Pancreas (tissue), 10 donors: Measurements from ENCODE around the gene PRDM15. TPM values are rescaled to one million over a fixed set of nuclear protein-coding genes. Genes with fewer than 3 reads are reported as not detected.
A peak's percentile ranks its signal among the peaks of the same experiment; 100 is the strongest.

ENCODE experiments used
- ATAC-seq, 4 donors: fragments of 200-7000 bp; cut with Tn5 transposase; one replicate each; pipeline versions ENCODE4 v1.8.0 to v1.9.1; 2020; ENCODE audit warnings: mild to moderate bottlenecking in 4 of 4, moderate library complexity in 4 of 4
- DNase-seq, 6 donors: peaks; one replicate each; pipeline ENCODE4 v3.0.0-alpha.2; 2020
- FAIRE-seq: peaks from 2 replicates; lab custom pipeline; 2012; peaks lifted over from hg19 to GRCh38; lab: Jason Lieb, UNC
- H3K27ac ChIP-seq, 4 donors: fragments of 200-600 bp; sonication (generic); 1 replicate in 3 of 4; 2 replicates in 1 of 4; pipeline versions ENCODE4 v1.5.0 to v1.8.0; 2020
- H3K27me3 ChIP-seq, 4 donors: fragments of 200-600 bp; one replicate each; pipeline ENCODE4 v1.8.0; 2021
- H3K36me3 ChIP-seq, 3 donors: fragments of 200-600 bp; sonication (generic) in 1 of 3; one replicate each; pipeline versions ENCODE4 v1.5.0 to v1.8.0; 2020 to 2021
- H3K4me1 ChIP-seq, 3 donors: fragments of 200-600 bp; one replicate each; pipeline ENCODE4 v1.8.0; 2021
- H3K4me3 ChIP-seq, 4 donors: fragments of 200-600 bp; sonication (generic) in 2 of 4; one replicate each; pipeline versions ENCODE4 v1.5.0 to v1.8.0; 2020 to 2021
- H3K9me3 ChIP-seq, 4 donors: fragments of 200-600 bp; one replicate each; pipeline ENCODE4 v1.8.0; 2021
- WGBS, 2 donors: extraction: QIAGEN DNeasy Blood & Tissue Kit; methylation state at CpG; one replicate each; pipeline ENCODE4 v1.1.7; 2013; 5-methylcytosine and 5-hydroxymethylcytosine counted together
- intact Hi-C, 3 donors: fragments of 100-400 bp; cut with DNase I; formaldehyde crosslinking; loops; one replicate each; pipeline versions ENCODE4 v1.11.1 to v1.14.2; 2022
- polyA plus RNA-seq, 2 donors: library from polyadenylated mRNA; stranded (reverse); fragments of 200-250 nt; gene quantifications; one replicate each; pipeline ENCODE4 v1.2.3, GENCODE V29; 2013
- total RNA-seq, 6 donors: library from RNA; stranded (reverse); fragmentation: NEBNext Ultra II Directional in 4 of 6; extraction: Animal tissue kit (Norgen Biotek cat#: 25700) in 4 of 6; gene quantifications; one replicate each; pipeline versions ENCODE4 v1.2.1 to v1.2.4, GENCODE V29; 2021 to 2023
- TF ChIP-seq, protein P1 (sequence below), 4 donors: fragments of 200-600 bp; sonication (generic) in 3 of 4; IDR thresholded peaks; one replicate each; pipeline versions ENCODE4 v1.5.0 to v1.8.0; 2021; ENCODE audit warnings: antibody characterized with exemption in 4 of 4
- donor health status: healthy with polysubstance abuse.
- donor health status: DM: no; HTN: no; CAD: no; lungs with moderate emphysema.
- donor health status: DM: no; HTN: no; CAD: no.
- donor health status: control.
- donor health status: control.
- donor health status: Bipolar disorder and iron deficiency.
- donor health status: DM: yes; HTN: yes; CAD: no.
- donor health status: DM: no; HTN: no; CAD: no.
- donor health status: DM: no; HTN: no; CAD: no.
- donor health status: DM: yes; HTN: yes; CAD: no.

PRDM15 gene
- total and polyA plus RNA-seq, 8 donors = 1.6 to 3.9 (median 3.4) TPM

DNA sequence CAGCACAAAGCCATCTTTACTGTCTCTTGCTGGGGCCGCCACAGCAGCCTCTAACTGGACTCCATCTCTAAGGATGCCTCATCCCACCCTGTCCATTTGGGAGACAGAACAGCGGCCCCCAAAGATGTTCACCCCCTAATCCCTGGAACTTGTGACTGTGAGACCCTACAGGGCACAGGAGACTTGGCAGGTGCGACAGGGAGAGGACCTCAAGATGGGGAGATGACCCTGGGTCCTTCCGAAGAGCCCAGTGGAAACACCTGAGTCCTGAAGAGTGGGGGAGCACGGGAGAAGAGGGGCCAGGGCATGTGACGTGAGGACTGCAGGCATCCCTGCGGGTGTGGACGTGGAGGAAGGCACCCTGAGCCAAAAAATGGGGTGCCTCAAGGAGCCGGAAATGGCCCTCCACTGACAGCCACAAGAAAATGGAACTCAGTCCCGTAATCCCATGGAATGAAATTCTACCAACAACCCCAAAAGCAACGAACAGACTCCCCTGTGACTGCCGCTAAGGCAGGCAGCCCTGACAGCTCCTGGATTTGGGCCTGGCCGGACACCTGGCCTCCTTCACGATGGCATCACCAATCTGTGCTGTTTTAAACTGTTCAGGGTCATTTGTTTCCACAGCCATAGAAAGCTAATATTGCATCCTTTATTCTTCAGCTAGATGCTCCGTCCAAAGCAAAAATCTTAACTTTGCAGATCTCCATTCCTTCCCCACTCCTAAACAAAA lies 40.7 kb upstream of the PRDM15 start:
- H3K36me3 ChIP-seq = peaks cover 0 to 13% (median 0%) of the 10 kb centered on the region in 3 donors
- no peak overlapping the region for H3K4me3 ChIP-seq
- H3K4me1 ChIP-seq = peaks cover 0 to 7% (median 4%) of the 10 kb centered on the region in 3 donors
- no peak overlapping the region for H3K27ac ChIP-seq
- H3K27me3 ChIP-seq = no peaks in the 10 kb centered on the region
- FAIRE-seq (no peak), DNase-seq (peak in 1 of 6 donors; percentile 28), ATAC-seq (no peak)
- no peaks in the 10 kb centered on the region for H3K9me3 ChIP-seq
- TF ChIP-seq, protein P1, sequence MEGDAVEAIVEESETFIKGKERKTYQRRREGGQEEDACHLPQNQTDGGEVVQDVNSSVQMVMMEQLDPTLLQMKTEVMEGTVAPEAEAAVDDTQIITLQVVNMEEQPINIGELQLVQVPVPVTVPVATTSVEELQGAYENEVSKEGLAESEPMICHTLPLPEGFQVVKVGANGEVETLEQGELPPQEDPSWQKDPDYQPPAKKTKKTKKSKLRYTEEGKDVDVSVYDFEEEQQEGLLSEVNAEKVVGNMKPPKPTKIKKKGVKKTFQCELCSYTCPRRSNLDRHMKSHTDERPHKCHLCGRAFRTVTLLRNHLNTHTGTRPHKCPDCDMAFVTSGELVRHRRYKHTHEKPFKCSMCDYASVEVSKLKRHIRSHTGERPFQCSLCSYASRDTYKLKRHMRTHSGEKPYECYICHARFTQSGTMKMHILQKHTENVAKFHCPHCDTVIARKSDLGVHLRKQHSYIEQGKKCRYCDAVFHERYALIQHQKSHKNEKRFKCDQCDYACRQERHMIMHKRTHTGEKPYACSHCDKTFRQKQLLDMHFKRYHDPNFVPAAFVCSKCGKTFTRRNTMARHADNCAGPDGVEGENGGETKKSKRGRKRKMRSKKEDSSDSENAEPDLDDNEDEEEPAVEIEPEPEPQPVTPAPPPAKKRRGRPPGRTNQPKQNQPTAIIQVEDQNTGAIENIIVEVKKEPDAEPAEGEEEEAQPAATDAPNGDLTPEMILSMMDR (IDR thresholded peaks at IDR 0.05) = no peak
- intact Hi-C loops = no loop called here
- 87 to 88% methylated on average over 15 of the region's 15 CpGs for WGBS, 2 donors

DNA sequence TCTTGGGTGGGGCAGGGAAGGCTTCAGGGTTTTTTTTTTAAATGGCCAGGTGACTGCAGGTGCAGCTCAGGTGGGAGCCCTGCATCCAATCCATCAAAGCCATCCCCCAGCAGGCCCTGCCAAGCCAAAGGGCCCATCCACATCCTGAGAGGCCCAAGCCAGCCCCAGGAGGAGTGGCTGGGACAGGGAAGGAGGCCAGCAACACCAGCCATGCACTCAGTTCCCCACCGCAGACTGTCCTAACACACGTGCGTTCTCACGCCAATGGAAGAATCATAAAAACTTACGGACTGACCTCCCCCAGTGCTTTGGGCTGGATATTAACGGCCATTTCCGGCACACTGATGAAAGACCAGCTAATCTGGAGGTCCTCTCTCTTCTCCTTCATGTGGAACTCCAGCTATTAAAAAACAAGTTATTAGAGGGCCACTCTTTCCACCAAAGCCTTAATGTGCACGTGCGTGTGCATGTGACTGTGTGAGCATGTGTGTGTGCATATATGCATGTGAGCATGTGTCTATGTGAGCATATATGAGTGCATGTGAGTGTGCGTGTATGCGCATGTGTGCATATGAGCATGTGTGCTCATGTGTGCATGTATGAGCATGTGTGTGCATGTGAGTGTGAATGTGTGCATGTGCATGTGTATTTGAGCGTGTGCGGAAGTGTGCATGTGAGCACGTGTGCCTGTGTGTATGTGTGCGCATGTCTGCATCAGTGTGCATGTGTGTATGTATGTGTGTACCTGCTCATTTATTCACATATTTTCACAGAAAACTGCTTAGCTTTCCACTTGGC lies 39.6 kb upstream of the PRDM15 start:
- Histone ChIP-seq H3K4me3 (no peak overlapping the region), H3K27ac (no peak overlapping the region), H3K27me3 (no peaks in the 10 kb centered on the region), H3K36me3 (peaks cover 0 to 20% (median 0%) of the 10 kb centered on the region in 3 donors), H3K9me3 (no peaks in the 10 kb centered on the region), H3K4me1 (peaks cover 0 to 3% (median 0%) of the 10 kb centered on the region in 3 donors)
- FAIRE-seq (no peak), ATAC-seq (no peak), DNase-seq (peak in 1 of 6 donors; percentile 31)
- intact Hi-C loops = no loop called here
- 95 to 96% methylated on average over 15 of the region's 15 CpGs for WGBS, 2 donors
- TF ChIP-seq, protein P1 (IDR thresholded peaks at IDR 0.05) = no peak

DNA sequence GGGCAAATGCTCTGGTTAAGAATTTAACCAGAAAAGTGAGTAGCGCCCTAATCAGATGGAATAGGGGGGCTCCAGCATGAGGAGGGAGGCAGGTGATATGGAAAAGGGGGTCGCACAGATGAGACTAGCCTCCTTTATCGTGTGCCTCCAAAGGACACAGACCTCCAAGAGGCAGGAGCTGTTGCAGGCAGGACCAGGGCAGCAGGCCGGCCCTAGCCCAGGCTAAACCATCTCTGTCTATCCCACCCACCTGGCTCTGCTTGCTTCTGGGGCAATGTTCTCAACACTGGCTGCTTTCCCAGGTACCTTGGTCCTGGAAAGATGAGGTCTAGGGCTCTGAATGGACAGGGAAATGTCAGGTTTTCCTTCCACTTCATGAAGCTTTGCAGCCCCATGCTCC lies 38.4 kb upstream of the PRDM15 start:
- FAIRE-seq (no peak), ATAC-seq (no peak), DNase-seq (no peak)
- Histone ChIP-seq H3K9me3 (no peaks in the 10 kb centered on the region), H3K36me3 (peaks cover 0 to 26% (median 0%) of the 10 kb centered on the region in 3 donors), H3K27me3 (no peaks in the 10 kb centered on the region), H3K4me1 (no peaks in the 10 kb centered on the region), H3K4me3 (no peak overlapping the region), H3K27ac (no peak overlapping the region)
- TF ChIP-seq, protein P1 (IDR thresholded peaks at IDR 0.05) = no peak
- WGBS, 2 donors = 91 to 94% methylated on average over 4 of the region's 4 CpGs
- intact Hi-C loops = no loop called here

GRCh38 chr21:41916888-41917433 lies 37.8 kb upstream of the PRDM15 start:
- Histone ChIP-seq H3K4me3 (no peak overlapping the region), H3K4me1 (no peaks in the 10 kb centered on the region), H3K36me3 (peaks cover 0 to 26% (median 0%) of the 10 kb centered on the region in 3 donors), H3K9me3 (no peaks in the 10 kb centered on the region), H3K27me3 (no peaks in the 10 kb centered on the region), H3K27ac (no peak overlapping the region)
- WGBS, 2 donors = 86 to 93% methylated on average over 3 of the region's 3 CpGs
- intact Hi-C loops = no loop called here
- DNase-seq (peak in 1 of 6 donors; percentile 22), ATAC-seq (no peak), FAIRE-seq (no peak)
- TF ChIP-seq, protein P1 (IDR thresholded peaks at IDR 0.05) = no peak
